Measurements from ENCODE around the gene ZNF30.

DNA sequence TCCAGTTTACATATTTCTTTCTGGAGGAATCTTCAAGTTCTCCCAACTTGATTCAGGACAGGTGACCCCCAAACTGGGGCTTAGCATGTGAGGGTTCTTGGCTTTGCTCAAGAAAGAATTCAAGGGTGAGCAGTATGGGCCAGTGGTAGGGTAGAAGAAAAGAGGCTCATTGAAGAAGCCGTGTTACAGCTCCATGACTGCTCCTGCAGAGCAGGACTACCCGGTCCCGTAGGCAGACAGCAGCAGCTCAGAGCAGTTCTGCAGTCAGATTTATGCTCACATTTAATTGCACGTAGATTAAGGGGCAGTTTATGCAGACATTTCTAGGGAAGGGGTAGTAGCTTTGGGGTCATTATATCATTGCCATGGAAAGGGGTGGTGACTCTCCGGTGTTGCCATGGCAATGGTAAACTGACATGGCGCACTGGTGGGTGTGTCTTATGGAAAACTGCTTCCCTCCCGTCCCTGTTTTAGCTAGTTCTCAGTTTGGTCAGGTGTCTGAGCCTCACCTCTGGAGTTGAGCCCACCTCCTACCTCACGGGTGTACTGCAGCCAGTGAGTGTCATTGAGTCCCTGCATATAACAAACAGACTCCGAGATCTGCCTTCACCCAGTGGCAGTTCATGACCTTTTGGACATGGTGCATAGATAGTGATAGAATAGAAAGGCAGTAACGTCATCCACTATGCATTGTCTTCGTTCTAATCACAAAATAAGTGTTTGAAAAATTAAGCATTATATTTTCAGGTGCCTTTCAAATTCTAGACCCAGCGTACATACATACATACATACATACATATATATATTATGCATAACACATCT, 53.3 kb downstream of the ZNF30 start:
- TF ChIP-seq EZH2 (IDR thresholded peaks at IDR 0.05): no peak
- TF ChIP-seq, protein P1, sequence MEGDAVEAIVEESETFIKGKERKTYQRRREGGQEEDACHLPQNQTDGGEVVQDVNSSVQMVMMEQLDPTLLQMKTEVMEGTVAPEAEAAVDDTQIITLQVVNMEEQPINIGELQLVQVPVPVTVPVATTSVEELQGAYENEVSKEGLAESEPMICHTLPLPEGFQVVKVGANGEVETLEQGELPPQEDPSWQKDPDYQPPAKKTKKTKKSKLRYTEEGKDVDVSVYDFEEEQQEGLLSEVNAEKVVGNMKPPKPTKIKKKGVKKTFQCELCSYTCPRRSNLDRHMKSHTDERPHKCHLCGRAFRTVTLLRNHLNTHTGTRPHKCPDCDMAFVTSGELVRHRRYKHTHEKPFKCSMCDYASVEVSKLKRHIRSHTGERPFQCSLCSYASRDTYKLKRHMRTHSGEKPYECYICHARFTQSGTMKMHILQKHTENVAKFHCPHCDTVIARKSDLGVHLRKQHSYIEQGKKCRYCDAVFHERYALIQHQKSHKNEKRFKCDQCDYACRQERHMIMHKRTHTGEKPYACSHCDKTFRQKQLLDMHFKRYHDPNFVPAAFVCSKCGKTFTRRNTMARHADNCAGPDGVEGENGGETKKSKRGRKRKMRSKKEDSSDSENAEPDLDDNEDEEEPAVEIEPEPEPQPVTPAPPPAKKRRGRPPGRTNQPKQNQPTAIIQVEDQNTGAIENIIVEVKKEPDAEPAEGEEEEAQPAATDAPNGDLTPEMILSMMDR (IDR thresholded peaks at IDR 0.05): no peak

Data from neural progenitor cell (in vitro differentiated cells).